KMS-11 (cell line): ENCODE results near the gene ESAM.

Source experiments
- H2AFZ ChIP-seq: fragments of 200-600 bp; sonication (generic); 2 replicates; pipeline ENCODE4 v1.6.1; 2016; ENCODE audit warnings: antibody characterized with exemption, mixed run types, low read depth
- H3K27ac ChIP-seq: fragments of 200-600 bp; sonication (generic); 2 replicates; pipeline ENCODE4 v1.6.1; 2016; ENCODE audit warnings: mild to moderate bottlenecking, mixed run types
- H3K27me3 ChIP-seq: fragments of 200-600 bp; sonication (generic); 2 replicates; pipeline ENCODE4 v1.6.1; 2017; ENCODE audit warnings: mild to moderate bottlenecking, low read depth, mixed run types, moderate library complexity; ENCODE audit not compliant: insufficient read depth
- H3K36me3 ChIP-seq: fragments of 200-600 bp; sonication (generic); 2 replicates; pipeline ENCODE4 v1.6.1; 2017; ENCODE audit warnings: mild to moderate bottlenecking, mixed run types; ENCODE audit not compliant: insufficient read depth
- H3K4me1 ChIP-seq: fragments of 200-600 bp; sonication (generic); 2 replicates; pipeline ENCODE4 v1.6.1; 2016; ENCODE audit warnings: mild to moderate bottlenecking, low read depth, mixed run types; ENCODE audit not compliant: poor library complexity, severe bottlenecking
- H3K4me2 ChIP-seq: fragments of 200-600 bp; sonication (generic); 2 replicates; pipeline ENCODE4 v1.7.0; 2016; ENCODE audit warnings: mild to moderate bottlenecking, mixed run types
- H3K4me3 ChIP-seq: fragments of 200-600 bp; sonication (generic); IDR thresholded peaks from 2 replicates; pipeline ENCODE4 v1.6.1; 2017; ENCODE audit warnings: low read depth, low read length, mixed read lengths; ENCODE audit not compliant: insufficient read depth
- H3K79me2 ChIP-seq: fragments of 200-600 bp; sonication (generic); 2 replicates; pipeline ENCODE4 v1.6.1; 2016; ENCODE audit warnings: low read depth, mixed run types; ENCODE audit not compliant: insufficient read depth
- H3K9ac ChIP-seq: fragments of 200-600 bp; sonication (generic); 2 replicates; pipeline ENCODE4 v1.6.1; 2016; ENCODE audit warnings: mild to moderate bottlenecking, mixed run types
- H4K20me1 ChIP-seq: fragments of 200-600 bp; sonication (generic); 2 replicates; pipeline ENCODE4 v1.6.1; 2016; ENCODE audit warnings: mild to moderate bottlenecking, mixed run types; ENCODE audit not compliant: insufficient read depth
- CTCF ChIP-seq: fragments of 200-600 bp; sonication (generic); conservative IDR thresholded peaks from 2 replicates; pipeline ENCODE4 v1.6.1; 2017; ENCODE audit warnings: low read depth, mild to moderate bottlenecking, antibody characterized with exemption, low read length, moderate library complexity, mixed read lengths

ESAM gene

GRCh38 chr11:124762105-124762623 lies at the start of gene ESAM:
Gene ESAM (minus strand): TSS chr11:124762290. CDS start chr11:124762154, 136 bp downstream.
- H3K27ac ChIP-seq, result no peak within 1 kb of the TSS

GRCh38 chr11:124811399-124812125 lies 49.5 kb upstream of the ESAM start:
- H3K4me1 ChIP-seq, result peaks cover 13% of the 10 kb centered on the region
- no peak overlapping the region for H3K9ac ChIP-seq
- H4K20me1 ChIP-seq, result no peaks in the 10 kb centered on the region
- no peak overlapping the region for H3K4me2 ChIP-seq
- no peaks in the 10 kb centered on the region for H3K27me3 ChIP-seq
- TF ChIP-seq CTCF, result no peak
- no peaks in the 10 kb centered on the region for H3K36me3 ChIP-seq
- H2AFZ ChIP-seq, result no peak overlapping the region
- H3K27ac ChIP-seq, result no peak overlapping the region
- no peak overlapping the region for H3K4me3 ChIP-seq
- no peaks in the 10 kb centered on the region for H3K79me2 ChIP-seq

More at GRCh38 chr11:124762105-124762623, at the start of gene ESAM:
- Histone ChIP-seq H3K4me2 (peak within 1 kb of the TSS; percentile 60; the same call in 1 of the 2 replicates), H4K20me1 (no peaks in the 10 kb centered on the region), H3K4me1 (peaks cover 11% of the 10 kb centered on the region), H3K79me2 (no peaks in the 10 kb centered on the region), H3K4me3 (no peak within 1 kb of the TSS), H3K27me3 (no peaks in the 10 kb centered on the region), H2AFZ (peak within 1 kb of the TSS; percentile 69), H3K36me3 (no peaks in the 10 kb centered on the region), H3K9ac (peak within 1 kb of the TSS; percentile 22; the same call in 1 of the 2 replicates)
- no peak for TF ChIP-seq CTCF

GRCh38 chr11:124807660-124808270 lies 45.7 kb upstream of the ESAM start:
- H3K9ac ChIP-seq, result no peak overlapping the region
- no peaks in the 10 kb centered on the region for H3K79me2 ChIP-seq
- H3K4me2 ChIP-seq, result no peak overlapping the region
- H3K27me3 ChIP-seq, result no peaks in the 10 kb centered on the region
- H3K36me3 ChIP-seq, result no peaks in the 10 kb centered on the region
- TF ChIP-seq CTCF, result no peak
- H3K4me3 ChIP-seq, result no peak overlapping the region
- H3K27ac ChIP-seq, result no peak overlapping the region
- no peak overlapping the region for H2AFZ ChIP-seq
- H3K4me1 ChIP-seq, result peaks cover 2% of the 10 kb centered on the region
- H4K20me1 ChIP-seq, result no peaks in the 10 kb centered on the region

- Histone ChIP-seq H3K27me3 (no peaks in the 10 kb centered on the region), H3K79me2 (no peaks in the 10 kb centered on the region), H3K36me3 (no peaks in the 10 kb centered on the region), H3K9ac (no peak overlapping the region), H3K27ac (no peak overlapping the region), H3K4me1 (no peaks in the 10 kb centered on the region), H2AFZ (no peak overlapping the region), H3K4me2 (no peak overlapping the region), H3K4me3 (no peak overlapping the region), H4K20me1 (no peaks in the 10 kb centered on the region)
- no peak for TF ChIP-seq CTCF
These were observed 45.1 kb upstream of the ESAM start for GRCh38 chr11:124807201-124807600.
